ENCODE data around the gene BCL11B.

BCL11B gene

GRCh38 chr14:99314623-99315022, 42.6 kb upstream of the BCL11B start:
- no peak overlapping the region for H3K27ac ChIP-seq (ENCODE audit: low read depth, low read length, severe bottlenecking)
- no peaks in the 10 kb centered on the region for H3K9me3 ChIP-seq (ENCODE audit: control insufficient read depth, low read length)
- no peaks in the 10 kb centered on the region for H3K36me3 ChIP-seq (ENCODE audit: control insufficient read depth, insufficient read depth, low read length)
- no peaks in the 10 kb centered on the region for H3K4me1 ChIP-seq (ENCODE audit: control insufficient read depth, insufficient read depth, low read length, poor library complexity, severe bottlenecking)
- WGBS, 2 experiments (ENCODE audit: insufficient coverage in 2 of 2): 81 to 96% methylated on average over 9 of the region's 9 CpGs
- no peak overlapping the region for H3K4me3 ChIP-seq (ENCODE audit: extremely low read depth, insufficient read depth, low read length, poor library complexity, severe bottlenecking)

DNA sequence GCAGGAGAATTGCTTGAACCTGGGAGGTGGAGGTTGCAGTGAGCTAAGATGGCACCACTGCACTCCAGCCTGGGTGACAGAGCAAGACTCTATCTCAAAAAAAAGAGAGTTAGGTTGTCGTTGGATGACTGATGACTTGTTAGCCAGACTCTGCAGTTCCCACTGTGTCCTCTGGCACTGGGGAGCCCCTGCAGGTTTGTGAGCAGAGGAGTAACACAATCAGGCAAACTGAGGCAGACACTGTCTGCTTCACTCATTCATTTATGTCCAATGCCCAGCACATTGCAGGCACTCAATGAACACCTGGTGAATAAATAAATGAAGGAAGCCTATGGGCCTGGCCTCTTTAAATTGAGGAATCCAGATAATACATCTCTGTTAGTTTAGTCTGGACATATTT, 41.2 kb upstream of the BCL11B start:
- no peaks in the 10 kb centered on the region for H3K9me3 ChIP-seq (ENCODE audit: control insufficient read depth, low read length)
- H3K36me3 ChIP-seq (ENCODE audit: control insufficient read depth, insufficient read depth, low read length): no peaks in the 10 kb centered on the region
- WGBS, 2 experiments (ENCODE audit: insufficient coverage in 2 of 2): 100% methylated on average over 1 of the region's 1 CpG
- H3K4me3 ChIP-seq (ENCODE audit: extremely low read depth, insufficient read depth, low read length, poor library complexity, severe bottlenecking): no peak overlapping the region
- no peaks in the 10 kb centered on the region for H3K4me1 ChIP-seq (ENCODE audit: control insufficient read depth, insufficient read depth, low read length, poor library complexity, severe bottlenecking)
- H3K27ac ChIP-seq (ENCODE audit: low read depth, low read length, severe bottlenecking): no peak overlapping the region

DNA sequence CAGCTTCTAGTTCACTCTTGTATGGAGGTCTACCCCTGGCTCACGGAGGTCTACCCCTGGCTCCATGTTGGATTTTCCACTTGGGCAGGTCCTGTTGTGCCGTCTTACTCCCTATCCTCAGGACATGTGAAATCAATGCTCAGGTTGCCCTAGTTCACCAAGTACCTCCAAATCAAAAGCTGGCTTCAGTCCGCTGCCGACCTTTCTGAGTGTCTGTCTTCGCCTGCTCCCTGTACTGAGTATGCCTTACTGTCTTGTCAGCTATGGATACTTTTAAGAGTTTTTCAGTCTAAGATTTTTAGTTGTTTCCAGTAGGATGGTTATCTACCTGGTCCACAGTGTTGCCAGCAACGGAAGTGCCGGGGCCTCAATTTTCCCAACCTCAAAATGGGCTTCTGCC, 40.1 kb upstream of the BCL11B start:
- 92 to 94% methylated on average over 5 to 6 of the region's 7 CpGs for WGBS, 2 experiments (ENCODE audit: insufficient coverage in 2 of 2)
- Histone ChIP-seq H3K27ac (ENCODE audit: low read depth, low read length, severe bottlenecking) (no peak overlapping the region), H3K36me3 (ENCODE audit: control insufficient read depth, insufficient read depth, low read length) (no peaks in the 10 kb centered on the region), H3K4me3 (ENCODE audit: extremely low read depth, insufficient read depth, low read length, poor library complexity, severe bottlenecking) (no peak overlapping the region), H3K9me3 (ENCODE audit: control insufficient read depth, low read length) (no peaks in the 10 kb centered on the region), H3K4me1 (ENCODE audit: control insufficient read depth, insufficient read depth, low read length, poor library complexity, severe bottlenecking) (no peaks in the 10 kb centered on the region)

- 100% methylated on average over 1 to 2 of the region's 4 CpGs for WGBS, 2 experiments (ENCODE audit: insufficient coverage in 2 of 2)
- Histone ChIP-seq H3K9me3 (ENCODE audit: control insufficient read depth, low read length) (no peaks in the 10 kb centered on the region), H3K27ac (ENCODE audit: low read depth, low read length, severe bottlenecking) (no peak overlapping the region), H3K4me1 (ENCODE audit: control insufficient read depth, insufficient read depth, low read length, poor library complexity, severe bottlenecking) (no peaks in the 10 kb centered on the region), H3K36me3 (ENCODE audit: control insufficient read depth, insufficient read depth, low read length) (no peaks in the 10 kb centered on the region), H3K4me3 (ENCODE audit: extremely low read depth, insufficient read depth, low read length, poor library complexity, severe bottlenecking) (no peak overlapping the region)
Observed at GRCh38 chr14:99309220-99309766, 37.3 kb upstream of the BCL11B start.

DNA sequence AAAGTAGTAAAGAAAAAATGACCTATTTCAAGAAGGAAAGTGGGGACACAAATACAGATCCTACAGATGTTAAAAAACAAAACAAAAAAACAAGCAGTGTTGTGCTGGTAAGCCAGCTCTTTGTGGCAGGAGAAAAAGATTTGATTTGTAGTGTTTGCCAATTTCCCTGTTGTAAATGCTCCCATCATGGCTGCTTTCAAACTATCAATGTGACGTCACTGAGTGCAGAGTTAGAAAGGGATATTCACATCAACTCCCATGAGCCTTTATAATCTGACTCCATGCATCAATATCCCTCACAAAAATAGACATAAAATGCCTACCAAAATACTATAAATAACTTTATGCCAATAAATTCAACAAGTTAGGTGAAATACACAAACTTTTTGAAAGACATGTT, 32.2 kb upstream of the BCL11B start:
- Histone ChIP-seq H3K27ac (ENCODE audit: low read depth, low read length, severe bottlenecking) (no peak overlapping the region), H3K36me3 (ENCODE audit: control insufficient read depth, insufficient read depth, low read length) (no peaks in the 10 kb centered on the region), H3K4me1 (ENCODE audit: control insufficient read depth, insufficient read depth, low read length, poor library complexity, severe bottlenecking) (no peaks in the 10 kb centered on the region), H3K4me3 (ENCODE audit: extremely low read depth, insufficient read depth, low read length, poor library complexity, severe bottlenecking) (no peak overlapping the region), H3K9me3 (ENCODE audit: control insufficient read depth, low read length) (no peaks in the 10 kb centered on the region)
- 80% methylated on average over 1 of the region's 1 CpG for WGBS, 2 experiments (ENCODE audit: insufficient coverage in 2 of 2)

DNA sequence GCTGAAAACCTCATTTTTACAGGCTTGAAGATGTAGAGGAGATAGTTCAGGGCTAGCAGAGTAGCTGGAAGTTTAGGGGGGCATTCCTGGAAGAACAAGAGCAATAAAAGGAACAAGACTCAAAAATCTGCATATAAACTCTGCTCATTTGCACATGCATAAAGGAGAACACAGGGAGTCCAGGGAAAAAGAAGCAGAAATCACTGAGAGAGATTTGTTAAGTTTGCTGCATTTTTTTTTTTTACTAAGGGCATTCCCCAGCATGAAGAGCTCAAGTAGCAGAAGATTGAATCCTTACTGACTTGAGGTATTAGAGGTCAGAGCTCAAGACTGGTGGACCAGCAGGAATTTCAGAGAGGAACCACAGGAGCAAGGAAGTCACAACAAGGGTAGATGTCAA, 28.2 kb upstream of the BCL11B start:
- Histone ChIP-seq H3K36me3 (ENCODE audit: control insufficient read depth, insufficient read depth, low read length) (no peaks in the 10 kb centered on the region), H3K9me3 (ENCODE audit: control insufficient read depth, low read length) (no peaks in the 10 kb centered on the region), H3K27ac (ENCODE audit: low read depth, low read length, severe bottlenecking) (no peak overlapping the region), H3K4me3 (ENCODE audit: extremely low read depth, insufficient read depth, low read length, poor library complexity, severe bottlenecking) (no peak overlapping the region), H3K4me1 (ENCODE audit: control insufficient read depth, insufficient read depth, low read length, poor library complexity, severe bottlenecking) (no peaks in the 10 kb centered on the region)

DNA sequence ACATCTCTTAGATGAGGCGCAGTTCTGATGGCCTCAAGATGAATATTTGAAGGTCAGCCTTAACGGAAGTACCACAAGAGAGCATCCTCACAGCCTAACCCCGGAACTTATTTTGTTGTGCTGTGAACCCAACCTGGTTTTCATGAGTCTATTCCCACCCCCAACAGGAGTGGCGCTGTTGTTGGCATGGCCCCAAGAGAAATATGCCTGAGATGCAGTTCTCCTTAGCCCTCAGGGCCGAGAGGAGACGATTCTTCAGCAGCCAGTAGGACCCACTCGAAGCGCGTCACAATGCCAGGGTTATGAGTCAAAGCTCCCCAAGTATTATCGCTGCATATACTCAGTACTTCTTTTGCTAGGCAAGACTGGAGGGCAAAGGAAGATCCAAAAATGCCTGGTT, 24.5 kb upstream of the BCL11B start:
- no peak overlapping the region for H3K27ac ChIP-seq (ENCODE audit: low read depth, low read length, severe bottlenecking)
- H3K4me1 ChIP-seq (ENCODE audit: control insufficient read depth, insufficient read depth, low read length, poor library complexity, severe bottlenecking): no peaks in the 10 kb centered on the region
- no peaks in the 10 kb centered on the region for H3K9me3 ChIP-seq (ENCODE audit: control insufficient read depth, low read length)
- 88 to 94% methylated on average over 5 to 10 of the region's 10 CpGs for WGBS, 2 experiments (ENCODE audit: insufficient coverage in 2 of 2)
- no peak overlapping the region for H3K4me3 ChIP-seq (ENCODE audit: extremely low read depth, insufficient read depth, low read length, poor library complexity, severe bottlenecking)
- no peaks in the 10 kb centered on the region for H3K36me3 ChIP-seq (ENCODE audit: control insufficient read depth, insufficient read depth, low read length)

GRCh38 chr14:99289394-99290189, 17.6 kb upstream of the BCL11B start:
- WGBS, 2 experiments (ENCODE audit: insufficient coverage in 2 of 2): 90 to 92% methylated on average over 8 to 11 of the region's 12 CpGs
- no peaks in the 10 kb centered on the region for H3K36me3 ChIP-seq (ENCODE audit: control insufficient read depth, insufficient read depth, low read length)
- no peak overlapping the region for H3K27ac ChIP-seq (ENCODE audit: low read depth, low read length, severe bottlenecking)
- H3K9me3 ChIP-seq (ENCODE audit: control insufficient read depth, low read length): no peaks in the 10 kb centered on the region
- H3K4me1 ChIP-seq (ENCODE audit: control insufficient read depth, insufficient read depth, low read length, poor library complexity, severe bottlenecking): no peaks in the 10 kb centered on the region
- H3K4me3 ChIP-seq (ENCODE audit: extremely low read depth, insufficient read depth, low read length, poor library complexity, severe bottlenecking): no peak overlapping the region

GRCh38 chr14:99288948-99289347, 17.0 kb upstream of the BCL11B start:
- no peak overlapping the region for H3K4me3 ChIP-seq (ENCODE audit: extremely low read depth, insufficient read depth, low read length, poor library complexity, severe bottlenecking)
- WGBS, 2 experiments (ENCODE audit: insufficient coverage in 2 of 2): 87 to 96% methylated on average over 3 to 4 of the region's 5 CpGs
- no peak overlapping the region for H3K27ac ChIP-seq (ENCODE audit: low read depth, low read length, severe bottlenecking)
- no peaks in the 10 kb centered on the region for H3K9me3 ChIP-seq (ENCODE audit: control insufficient read depth, low read length)
- H3K36me3 ChIP-seq (ENCODE audit: control insufficient read depth, insufficient read depth, low read length): no peaks in the 10 kb centered on the region
- H3K4me1 ChIP-seq (ENCODE audit: control insufficient read depth, insufficient read depth, low read length, poor library complexity, severe bottlenecking): no peaks in the 10 kb centered on the region

DNA sequence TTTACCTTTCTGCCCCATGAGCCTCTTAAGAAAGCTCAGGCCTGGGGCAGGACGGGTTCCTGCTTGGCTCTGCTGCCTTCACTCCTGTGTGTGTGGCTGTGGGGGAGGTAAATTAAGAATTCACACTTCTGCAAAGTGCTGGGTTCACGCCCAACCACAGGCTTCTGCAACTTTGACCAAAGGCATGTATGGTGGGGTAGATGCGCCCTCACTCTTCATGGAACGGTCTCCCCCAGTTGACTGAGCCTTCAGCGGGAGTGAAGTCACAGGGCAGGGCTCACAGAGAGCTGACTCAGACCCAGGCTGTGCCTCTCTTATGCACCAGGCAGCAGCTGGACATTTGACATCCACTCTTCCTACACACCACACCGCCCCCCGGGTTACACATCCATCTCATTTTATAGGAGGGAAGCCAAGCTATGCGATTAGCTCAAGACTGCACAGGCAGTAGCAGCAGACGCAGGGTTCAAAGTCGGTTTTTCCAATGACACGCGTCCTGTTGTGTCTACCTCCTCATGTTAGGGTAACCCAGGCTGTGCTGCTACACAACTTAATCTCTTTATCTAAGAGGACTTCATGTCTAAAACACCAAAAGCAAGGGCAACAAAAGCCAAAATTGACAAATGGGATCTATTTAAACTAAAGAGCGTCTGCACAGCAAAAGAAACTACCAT, 15.4 kb upstream of the BCL11B start:
- 88 to 94% methylated on average over 5 to 10 of the region's 13 CpGs for WGBS, 2 experiments (ENCODE audit: insufficient coverage in 2 of 2)
- Histone ChIP-seq H3K4me1 (ENCODE audit: control insufficient read depth, insufficient read depth, low read length, poor library complexity, severe bottlenecking) (no peaks in the 10 kb centered on the region), H3K36me3 (ENCODE audit: control insufficient read depth, insufficient read depth, low read length) (no peaks in the 10 kb centered on the region), H3K27ac (ENCODE audit: low read depth, low read length, severe bottlenecking) (no peak overlapping the region), H3K4me3 (ENCODE audit: extremely low read depth, insufficient read depth, low read length, poor library complexity, severe bottlenecking) (no peak overlapping the region), H3K9me3 (ENCODE audit: control insufficient read depth, low read length) (no peaks in the 10 kb centered on the region)

- Histone ChIP-seq H3K27ac (ENCODE audit: low read depth, low read length, severe bottlenecking) (no peak overlapping the region), H3K4me1 (ENCODE audit: control insufficient read depth, insufficient read depth, low read length, poor library complexity, severe bottlenecking) (no peaks in the 10 kb centered on the region), H3K4me3 (ENCODE audit: extremely low read depth, insufficient read depth, low read length, poor library complexity, severe bottlenecking) (no peak overlapping the region), H3K36me3 (ENCODE audit: control insufficient read depth, insufficient read depth, low read length) (no peaks in the 10 kb centered on the region), H3K9me3 (ENCODE audit: control insufficient read depth, low read length) (no peaks in the 10 kb centered on the region)
- WGBS, 2 experiments (ENCODE audit: insufficient coverage in 2 of 2): no CpG with 5 or more reads among the region's 2 CpGs
Observed at GRCh38 chr14:99286761-99287160, 14.8 kb upstream of the BCL11B start.
